HG03139 (cell line): ENCODE measurements around the gene TSPO2.
"Not testable (repeated sequence)": the region's sequence is repeated elsewhere in the genome, so short reads cannot be mapped to it uniquely, and the experiment has no call there.

ENCODE experiments used
- ATAC-seq: cut with Tn5 transposase; IDR thresholded peaks from one replicate; pipeline ENCODE4 v1.9.1; 2021; ENCODE audit not compliant: unreplicated experiment

The TSPO2 gene, protein sequence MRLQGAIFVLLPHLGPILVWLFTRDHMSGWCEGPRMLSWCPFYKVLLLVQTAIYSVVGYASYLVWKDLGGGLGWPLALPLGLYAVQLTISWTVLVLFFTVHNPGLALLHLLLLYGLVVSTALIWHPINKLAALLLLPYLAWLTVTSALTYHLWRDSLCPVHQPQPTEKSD

DNA sequence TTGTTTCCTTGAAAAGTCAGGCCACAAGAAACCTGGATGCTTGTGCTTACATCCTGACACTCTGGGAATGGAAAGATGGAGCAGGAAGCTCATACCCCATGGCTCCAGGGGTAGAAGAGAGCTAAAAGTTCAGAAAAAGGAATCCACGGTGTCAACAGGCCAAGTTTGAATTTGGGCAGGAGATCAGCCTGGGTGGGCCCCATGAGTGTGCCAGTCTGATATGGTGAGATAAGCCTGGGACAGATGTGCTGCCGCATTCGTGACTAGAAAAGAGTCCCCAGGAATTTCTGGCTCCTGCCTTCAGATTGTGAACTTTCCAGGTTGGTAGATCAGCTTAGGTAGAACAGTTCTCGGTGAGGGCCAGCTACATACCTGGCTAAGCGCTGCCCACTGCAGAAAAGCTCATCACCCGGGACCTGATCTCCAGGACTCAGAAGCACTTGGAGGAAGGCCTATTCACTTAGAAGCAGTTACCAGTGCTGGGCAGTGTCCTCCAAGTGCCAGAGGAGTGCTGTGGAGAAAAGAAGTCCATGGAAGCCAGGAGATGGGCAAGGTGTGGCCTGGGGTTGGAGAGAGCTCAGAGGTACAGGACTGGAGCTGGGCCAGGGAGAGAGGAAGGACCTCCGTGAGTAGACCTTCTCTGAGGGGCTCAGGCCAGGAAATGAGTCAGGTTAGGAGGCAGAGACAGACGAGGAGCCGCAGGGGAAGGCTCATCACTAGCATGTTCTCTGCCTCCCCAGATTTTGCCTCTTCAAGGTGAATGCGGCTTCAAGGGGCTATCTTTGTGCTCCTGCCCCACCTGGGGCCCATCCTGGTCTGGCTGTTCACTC lies at the start of gene TSPO2:
TSS of gene TSPO2 (plus strand) at position 242 of the 830 bp plus-strand sequence. CDS start at position 761, 519 bp downstream.
- ATAC-seq = no peak

DNA sequence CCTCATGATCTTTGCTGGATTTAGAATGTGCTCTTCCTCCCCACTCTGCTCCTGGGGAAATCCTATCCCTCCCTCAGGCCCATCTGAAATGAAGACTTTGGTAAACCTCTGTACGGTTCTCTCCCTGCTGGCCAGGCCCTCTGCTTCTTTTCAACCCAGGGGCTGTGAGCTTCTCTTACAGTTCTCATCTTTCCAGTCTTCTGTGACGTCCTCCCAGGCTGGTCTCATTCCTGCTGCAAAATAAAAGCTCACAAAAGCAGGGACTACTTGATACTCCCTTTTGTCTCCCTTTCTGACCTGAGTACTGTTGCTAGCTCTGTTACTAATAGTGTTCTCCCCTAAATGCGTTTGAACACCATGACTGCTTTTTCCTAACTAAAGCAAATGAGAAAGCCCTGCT lies 49.5 kb upstream of the TSPO2 start:
- ATAC-seq = no peak

DNA sequence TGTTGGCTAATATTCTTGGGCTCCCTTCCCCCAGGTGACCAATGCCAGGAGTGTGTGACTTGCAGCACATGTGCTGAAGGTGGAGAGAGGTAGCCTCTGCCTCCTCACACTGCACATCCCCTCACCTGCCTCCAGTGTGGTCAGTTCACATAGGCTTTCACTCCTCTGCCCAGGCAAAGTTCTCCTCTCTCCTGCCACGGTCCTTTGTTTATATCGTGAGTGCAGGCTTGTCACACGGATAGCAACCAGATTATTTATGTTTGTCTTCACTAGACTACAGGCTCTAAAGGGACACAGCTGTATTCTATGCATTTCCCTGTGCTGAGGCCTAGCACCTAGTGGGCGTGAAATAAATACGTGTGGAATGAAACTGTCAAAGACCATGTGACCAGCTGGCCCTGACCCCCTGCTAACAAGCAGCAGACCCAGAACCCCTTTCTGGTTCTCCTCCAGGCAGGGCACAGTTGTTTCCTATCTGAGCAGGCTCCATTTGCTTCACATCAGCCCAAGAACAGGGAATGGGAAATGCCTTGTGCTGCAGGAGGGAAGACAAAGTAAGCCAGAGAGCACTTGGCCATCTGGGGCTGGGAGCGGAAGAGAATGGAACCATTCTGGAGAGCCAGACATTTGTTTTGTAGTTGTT lies 45.6 kb upstream of the TSPO2 start:
- ATAC-seq = no peak

DNA sequence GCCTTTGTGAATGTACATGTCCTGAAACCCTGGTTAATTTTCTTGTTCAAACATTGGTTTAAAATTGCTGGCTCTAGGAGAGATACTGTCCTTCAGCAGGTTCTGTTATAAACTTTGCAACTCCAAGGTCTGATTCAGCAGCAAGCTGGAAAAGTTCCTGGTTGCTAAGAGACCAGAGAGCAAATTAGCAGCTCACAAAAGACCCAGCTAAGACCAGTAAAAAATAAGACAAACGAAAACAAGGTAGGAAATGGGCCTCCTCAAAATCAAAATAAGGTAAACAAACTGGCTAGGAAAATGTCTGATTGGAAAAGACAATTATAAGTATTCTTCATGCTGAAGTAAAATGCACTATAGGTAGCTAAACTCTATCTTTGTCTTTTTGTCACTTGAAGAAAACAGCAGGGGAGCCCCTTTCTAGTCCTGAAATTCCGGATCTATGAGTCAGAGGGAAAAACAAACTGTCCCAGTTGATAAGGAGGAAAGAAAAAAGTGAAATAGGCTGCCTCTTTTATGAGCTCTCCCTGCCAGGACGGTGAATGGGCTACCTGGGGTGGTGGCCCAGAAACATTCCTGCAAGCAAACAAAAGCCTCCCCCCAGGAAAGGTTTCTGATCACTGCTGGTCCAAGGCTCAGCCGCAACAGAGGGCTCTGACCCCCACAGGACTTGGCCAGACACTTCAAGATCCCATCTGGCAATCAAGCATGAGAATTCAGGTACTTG lies 44.9 kb upstream of the TSPO2 start:
- ATAC-seq = no peak

DNA sequence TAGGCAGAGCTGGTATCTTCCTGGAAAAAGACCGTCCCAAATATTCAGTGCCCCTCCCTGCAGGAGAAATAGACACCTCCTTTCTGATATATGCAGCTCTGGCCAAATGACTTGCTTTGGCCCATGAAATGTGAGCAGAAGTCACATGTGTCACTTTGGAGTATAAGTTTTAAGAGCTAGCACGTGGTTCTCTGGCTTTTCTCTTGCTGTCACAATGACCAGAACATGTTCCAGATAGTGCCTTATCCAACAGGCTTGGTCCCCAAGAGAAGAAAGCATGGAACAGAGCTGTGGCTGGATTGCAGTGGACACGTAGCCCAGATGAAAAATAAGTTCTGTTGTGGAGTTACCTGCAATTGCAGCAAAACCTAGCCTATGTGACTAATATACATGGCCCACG lies 43.6 kb upstream of the TSPO2 start:
- no peak for ATAC-seq

DNA sequence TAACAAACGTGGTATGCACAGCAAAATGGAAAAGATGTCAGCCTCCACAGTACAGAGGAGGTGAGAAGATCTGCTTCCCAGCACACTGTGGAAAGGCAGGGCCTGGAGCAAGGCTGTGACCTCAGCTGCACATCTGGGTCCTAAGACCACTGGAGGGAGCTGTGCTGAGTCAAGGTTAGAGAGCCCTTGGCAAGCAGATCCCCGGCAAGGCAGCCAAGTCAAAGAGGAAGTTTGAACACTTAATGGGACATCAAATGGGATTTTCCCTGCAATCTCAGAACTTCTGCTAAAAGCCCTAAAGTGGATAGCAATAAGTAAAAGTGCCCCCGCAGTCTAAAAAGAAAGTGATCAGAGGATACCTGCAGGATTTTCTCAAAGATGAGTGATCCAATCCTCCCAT lies 42.7 kb upstream of the TSPO2 start:
- ATAC-seq = no peak

DNA sequence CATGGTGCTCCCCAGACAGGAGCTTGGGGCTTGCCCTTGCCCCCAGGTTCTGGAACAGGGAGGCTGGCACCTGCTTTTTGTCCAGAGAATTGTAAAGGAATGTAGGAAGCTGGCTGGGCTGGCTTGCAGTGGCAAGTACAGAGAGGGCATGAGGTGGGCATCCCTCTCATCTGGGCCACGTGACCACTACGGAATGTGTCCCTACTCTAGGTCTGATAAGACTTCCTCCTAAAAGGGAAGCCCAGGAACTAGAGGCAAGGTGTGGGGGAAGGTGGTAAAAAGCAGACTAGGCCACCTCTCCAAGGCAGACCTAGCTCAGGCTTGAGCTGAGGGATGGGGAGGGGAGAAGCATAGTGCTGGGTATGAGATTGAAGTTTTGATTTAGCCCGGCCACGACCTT lies 42.0 kb upstream of the TSPO2 start:
- ATAC-seq = no peak

DNA sequence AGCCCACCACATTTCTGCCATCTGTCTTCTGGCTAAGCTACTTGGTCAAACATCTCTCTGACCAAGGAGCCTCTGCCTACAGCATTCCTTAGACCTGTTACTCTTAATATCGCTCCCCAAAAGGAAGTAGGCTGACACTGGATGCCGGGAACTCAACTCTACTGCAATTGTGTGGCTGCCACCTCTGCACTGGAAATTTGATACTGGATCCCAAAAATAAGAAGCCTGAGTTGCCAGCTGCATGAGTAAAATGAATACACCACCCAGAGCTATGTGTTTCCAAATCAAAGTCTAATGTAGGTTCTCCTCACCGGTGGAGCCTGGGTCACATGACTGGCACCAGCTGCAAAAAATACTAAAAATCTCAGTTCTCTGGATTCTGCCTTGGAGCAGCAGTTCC lies 40.1 kb upstream of the TSPO2 start:
- ATAC-seq = no peak

DNA sequence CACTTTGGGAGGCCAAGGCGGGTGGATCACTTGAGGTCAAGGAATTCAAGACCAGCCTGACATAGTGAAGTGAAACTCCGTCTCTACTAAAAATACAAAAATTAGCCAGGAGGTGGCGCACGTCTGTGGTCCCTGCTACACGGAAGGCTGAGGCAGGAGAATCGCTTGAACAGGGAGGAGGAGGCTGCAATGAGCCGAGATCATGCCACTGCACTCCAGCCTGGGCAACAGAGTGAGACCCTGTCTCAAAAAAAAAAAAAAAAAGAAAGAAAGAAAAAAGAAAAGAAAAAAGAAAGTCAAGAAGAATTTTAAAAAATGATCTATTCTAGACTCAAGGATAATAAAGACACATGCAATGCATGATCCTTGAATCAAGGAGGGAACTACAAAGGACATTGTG lies 36.0 kb upstream of the TSPO2 start:
- not testable (repeated sequence) for ATAC-seq

DNA sequence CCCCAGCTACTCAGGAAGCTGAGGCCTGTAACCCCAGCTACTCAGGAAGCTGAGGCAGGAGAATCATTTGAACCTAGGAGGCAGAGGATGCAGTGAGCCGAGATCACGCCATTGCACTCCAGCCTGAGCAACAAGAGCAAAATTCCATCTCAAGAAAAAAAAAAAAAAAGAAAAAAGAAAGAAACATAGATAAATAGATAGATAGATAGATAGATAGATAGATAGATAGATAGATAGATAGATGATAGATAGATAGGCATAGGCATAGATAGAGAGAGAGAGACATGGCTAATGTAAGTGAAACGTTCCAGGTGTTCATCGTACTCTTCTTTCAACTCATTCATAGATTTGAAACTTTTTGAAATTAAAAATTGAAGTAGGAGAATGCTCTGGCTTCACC lies 35.3 kb upstream of the TSPO2 start:
- ATAC-seq = not testable (repeated sequence)

DNA sequence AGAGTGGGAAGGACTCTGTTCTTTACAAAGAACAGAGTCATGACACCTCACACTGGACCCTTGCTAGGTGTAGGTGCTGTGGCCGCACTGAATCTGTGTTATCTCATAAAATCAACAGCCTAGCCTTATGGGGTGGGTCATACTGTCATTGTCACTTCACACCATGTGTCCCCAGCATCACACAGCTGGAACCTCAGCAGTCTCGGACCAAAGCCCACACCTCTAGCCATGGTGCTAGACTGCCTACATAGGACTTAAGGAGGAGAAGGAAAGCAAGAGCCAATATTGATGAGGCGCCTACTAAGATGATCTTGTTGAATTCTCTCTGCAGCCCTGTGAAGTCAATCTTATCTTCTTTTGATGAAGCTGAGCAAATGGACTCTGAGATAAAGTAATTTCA lies 34.3 kb upstream of the TSPO2 start:
- ATAC-seq = no peak

DNA sequence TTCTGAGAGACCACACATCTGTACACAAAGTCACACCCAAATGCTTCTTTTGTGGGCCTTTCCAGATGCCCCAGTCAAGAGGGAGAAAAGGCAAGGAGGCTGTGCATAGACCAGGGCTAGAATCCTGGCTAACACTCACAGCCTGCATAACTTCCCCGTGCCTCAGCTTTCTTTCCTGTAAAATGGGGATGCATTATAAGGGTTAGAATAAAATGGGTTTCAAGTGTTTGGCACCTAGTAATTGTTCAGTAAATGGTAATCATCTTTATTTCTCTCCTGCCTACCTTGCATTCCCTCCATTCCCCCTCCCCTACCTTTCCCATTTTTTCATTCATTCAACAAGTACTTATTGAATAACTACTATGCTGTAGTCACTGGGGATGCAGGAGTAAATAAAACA lies 32.6 kb upstream of the TSPO2 start:
- ATAC-seq = no peak

DNA sequence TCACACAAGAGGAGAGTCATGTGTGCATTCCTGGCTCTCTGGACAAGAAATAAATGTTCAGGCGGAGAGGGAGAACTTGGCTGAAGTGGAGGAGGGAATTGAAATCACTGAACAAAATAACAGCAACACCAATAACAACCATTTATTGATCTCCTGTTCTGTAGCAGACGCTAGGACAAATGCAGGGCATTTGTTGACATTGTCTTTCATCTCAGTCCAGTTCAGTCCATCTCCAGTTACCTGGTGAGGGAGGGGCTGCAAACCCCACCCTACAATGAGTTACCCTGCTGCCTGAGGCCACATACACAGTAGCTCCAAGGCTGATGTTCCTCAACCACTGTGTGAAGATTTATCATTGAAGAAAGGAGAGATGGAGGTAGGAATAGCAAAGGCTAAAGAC lies 30.6 kb upstream of the TSPO2 start:
- no peak for ATAC-seq

DNA sequence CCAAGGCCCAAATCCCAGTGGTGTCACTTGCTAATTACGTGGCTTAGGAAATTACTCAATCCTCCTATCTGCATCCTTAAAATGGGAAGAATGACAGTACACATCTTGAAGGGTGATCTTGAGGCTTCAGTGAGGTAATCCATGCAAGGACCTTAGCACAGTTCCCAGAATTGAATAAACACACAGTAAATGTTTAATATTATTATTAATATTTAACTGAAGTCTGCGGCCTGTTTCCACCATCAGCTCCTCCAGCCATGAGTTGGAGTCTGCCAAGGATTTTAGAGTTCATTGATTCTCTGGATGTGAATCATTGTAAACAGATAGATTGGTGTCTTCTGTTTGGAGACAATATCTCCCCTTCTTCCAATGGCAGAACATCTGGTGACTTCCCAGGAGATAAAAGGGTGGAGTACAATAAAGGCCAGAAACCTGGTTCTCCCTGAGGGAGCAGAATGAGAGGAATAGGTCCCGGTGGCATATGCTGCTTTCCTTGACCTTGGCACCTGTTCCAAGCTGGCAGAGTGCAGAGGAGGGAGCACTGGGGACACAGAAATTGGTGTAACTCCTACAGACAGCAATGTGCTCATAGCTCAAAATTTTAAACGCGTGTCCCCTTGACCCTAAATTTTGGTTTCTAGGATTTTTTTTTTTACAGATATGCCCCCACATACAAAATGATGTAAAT lies 28.7 kb upstream of the TSPO2 start:
- ATAC-seq = no peak

DNA sequence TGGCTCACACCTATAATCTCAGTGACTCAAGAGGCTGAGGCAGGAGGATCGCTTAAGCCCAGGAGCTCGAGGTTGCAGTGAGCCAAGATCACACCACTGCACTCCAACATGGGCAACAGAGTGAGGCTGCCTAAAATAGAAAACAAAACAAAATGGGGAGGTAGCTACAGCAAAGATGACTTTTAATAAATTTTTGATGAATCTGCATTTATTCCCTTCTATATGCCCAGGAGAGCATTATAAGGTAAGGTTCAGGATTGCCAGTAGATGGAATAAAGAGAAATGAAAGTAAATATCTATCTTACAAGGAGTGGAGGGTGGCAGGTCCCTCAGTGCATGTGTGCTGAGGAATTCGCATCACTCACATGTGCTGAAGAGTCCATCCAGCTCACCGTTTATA lies 27.5 kb upstream of the TSPO2 start:
- ATAC-seq = no peak

DNA sequence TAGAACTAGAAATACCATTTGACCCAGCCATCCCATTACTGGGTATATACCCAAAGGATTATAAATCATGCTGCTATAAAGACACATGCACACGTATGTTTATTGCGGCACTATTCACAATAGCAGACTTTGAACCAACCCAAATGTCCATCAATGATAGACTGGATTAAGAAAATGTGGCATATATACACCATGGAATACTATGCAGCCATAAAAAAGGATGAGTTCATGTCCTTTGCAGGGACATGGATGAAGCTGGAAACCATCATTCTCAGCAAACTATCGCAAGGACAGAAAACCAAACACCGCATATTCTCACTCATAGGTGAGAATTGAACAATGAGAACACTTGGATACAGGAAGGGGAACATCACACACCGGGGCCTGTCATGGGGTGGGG lies 26.4 kb upstream of the TSPO2 start:
- ATAC-seq = not testable (repeated sequence)

DNA sequence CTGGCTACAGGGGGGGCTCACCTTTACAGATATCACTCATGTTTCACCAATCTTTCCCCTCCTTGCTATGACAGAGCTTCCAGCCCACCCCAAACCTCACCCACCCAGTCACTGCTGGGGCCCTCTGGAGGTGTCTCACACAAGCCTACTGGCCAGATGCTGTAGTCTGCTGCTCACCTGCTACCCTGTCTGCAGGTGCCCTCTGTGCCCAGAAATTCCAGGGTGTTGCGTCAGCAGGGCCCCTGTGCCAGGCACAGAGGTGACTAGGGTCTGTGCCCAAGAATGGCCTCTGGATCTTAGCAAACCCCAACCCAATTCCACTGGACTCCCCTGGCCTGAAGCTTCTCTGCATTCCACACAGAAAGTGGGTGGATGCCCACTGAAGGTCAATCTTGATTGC lies 24.6 kb upstream of the TSPO2 start:
- no peak for ATAC-seq

DNA sequence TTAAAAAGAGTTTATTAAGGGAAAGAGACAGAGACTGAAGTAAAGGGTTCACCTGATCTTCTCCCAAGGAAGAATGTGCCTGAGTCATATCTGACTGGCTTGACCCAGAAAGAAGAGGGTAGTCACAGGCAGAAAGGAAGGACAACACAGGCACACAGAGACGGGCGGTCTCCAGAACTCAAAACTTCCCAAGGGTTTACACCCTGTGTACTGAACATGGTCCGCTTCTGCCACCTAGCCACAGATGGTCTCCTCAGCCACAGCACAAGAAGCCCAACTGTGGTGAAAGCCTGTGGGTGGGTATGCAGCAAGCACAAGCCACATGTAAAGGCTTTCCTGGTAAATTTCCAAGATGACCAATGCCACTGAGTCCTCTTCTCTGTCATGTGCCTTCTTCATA lies 20.4 kb upstream of the TSPO2 start:
- no peak for ATAC-seq

DNA sequence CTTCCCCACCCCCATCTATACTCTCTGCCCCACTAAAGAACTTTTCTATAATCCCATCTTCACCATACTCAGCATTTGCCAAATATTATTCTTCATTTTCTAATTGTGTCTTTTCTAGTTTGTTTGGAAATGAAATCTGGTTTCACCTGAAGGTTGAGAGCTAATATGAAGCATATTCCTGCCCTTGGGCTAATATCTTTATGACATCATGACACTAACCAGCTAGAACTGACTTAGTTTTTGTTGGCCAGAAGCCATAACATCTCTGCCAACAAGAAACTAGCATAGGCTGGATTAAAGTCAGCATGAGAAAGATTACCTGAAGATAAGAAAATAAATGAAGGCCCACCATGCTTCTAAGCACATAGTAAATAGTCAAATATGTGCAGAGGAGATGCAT lies 20.0 kb upstream of the TSPO2 start:
- ATAC-seq = no peak

DNA sequence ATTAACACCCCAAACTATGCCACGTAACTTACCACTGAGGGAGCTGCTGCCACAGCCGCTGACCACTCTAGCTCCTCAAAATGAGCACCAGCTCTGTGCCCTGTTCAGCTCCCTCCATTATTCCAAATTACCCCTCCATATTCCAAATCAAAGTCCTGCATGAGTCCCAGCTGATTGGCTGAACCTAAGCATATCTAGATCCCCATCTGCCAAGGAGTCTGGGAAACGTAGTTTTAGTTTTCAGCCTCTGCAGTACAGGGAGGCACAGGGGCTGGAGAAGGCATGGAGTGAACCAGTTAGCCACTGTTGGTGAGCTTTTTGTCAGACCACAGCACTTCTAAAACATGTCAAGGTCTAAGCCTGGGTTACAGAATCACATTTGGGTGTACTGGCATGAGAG lies 19.2 kb upstream of the TSPO2 start:
- no peak for ATAC-seq

DNA sequence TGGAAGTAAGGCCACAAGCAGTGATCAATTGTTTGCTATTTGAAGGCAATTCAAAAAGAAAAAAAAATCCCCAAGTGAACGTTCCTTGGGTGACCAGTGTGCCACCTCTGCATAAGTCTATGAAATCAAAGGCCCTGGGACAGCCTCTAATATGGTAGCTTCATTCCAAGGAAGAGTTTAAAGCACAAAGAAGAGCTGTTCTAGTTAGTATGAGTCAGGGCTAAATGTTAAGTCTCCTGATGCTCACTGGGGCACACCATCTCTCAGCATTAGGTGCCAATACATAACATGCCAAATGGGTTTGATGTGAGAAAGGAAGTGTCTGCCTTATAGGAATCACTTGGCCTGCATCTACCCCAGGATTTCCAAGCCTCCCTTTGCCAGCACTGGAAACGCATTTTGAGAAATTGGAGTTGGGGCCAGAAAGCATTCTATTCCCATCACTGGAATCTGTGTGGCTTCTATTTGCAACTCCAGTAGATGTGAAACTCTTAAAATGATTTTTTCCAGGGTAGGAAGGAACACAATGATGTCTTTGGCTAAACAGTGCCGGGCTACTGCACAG lies 16.2 kb upstream of the TSPO2 start:
- ATAC-seq = no peak
